ENCODE results near the gene PLEKHH2. TPM values are rescaled to one million over a fixed set of nuclear protein-coding genes. Genes with fewer than 3 reads are reported as not detected.
A peak's percentile ranks its signal among the peaks of the same experiment; 100 is the strongest.

The PLEKHH2 gene
- polyA plus RNA-seq, 1 of the 3 experiments (the other 2 are of a cell fraction): 1.9 TPM

DNA sequence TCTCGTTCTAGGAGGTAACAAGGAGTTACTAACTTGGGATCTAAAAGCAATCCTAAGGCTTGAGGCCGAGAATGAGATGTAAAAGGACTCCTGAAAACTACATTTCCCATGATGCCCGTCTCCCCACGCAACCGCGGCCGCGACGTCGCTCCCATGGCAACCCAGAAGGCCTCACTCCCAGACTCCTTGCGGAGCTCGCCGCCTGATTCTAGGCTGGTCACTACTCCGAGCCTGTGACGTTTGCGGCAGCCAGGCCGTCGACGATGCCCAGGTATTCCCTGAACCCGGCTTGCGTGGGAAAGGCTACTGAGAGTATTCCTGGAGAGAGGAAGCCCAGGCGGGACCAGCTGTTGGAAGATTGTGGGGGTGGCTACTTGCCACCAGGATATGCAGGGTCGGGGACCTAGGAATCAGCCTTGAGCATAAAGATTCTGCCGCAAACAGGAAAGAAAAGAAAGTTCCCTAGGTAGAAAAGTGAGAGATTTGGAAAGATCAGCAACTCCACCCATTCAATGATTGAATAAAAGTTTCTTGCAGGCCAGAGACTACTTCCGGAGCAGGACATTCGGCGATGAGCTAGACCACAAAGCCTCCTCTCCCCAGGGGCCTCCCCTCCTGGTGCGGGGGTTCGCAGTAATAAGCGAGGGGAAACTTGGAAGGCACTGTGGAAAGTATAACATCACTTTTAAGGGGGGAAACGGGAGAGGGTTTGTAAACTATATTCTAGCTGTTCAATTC is 137.0 kb downstream of the PLEKHH2 start, which contains the start of gene DYNC2LI1 (continued):
- TF ChIP-seq, protein P1, sequence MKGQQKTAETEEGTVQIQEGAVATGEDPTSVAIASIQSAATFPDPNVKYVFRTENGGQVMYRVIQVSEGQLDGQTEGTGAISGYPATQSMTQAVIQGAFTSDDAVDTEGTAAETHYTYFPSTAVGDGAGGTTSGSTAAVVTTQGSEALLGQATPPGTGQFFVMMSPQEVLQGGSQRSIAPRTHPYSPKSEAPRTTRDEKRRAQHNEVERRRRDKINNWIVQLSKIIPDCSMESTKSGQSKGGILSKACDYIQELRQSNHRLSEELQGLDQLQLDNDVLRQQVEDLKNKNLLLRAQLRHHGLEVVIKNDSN (IDR thresholded peaks at IDR 0.05; ENCODE audit: borderline replicate concordance, low read depth): no peak
- TF ChIP-seq MEF2A (IDR thresholded peaks at IDR 0.05; ENCODE audit: borderline replicate concordance, low read depth) (no peak), USF2 (IDR thresholded peaks at IDR 0.05; ENCODE audit: borderline replicate concordance, low read depth, low read length) (no peak), ELF1 (IDR thresholded peaks at IDR 0.05) (peak; percentile 42), EZH2phosphoT487 (IDR thresholded peaks at IDR 0.05; ENCODE audit: borderline replicate concordance, low read depth) (no peak), FOXJ3 (CRISPR knock-in tag; IDR thresholded peaks at IDR 0.05) (no peak), RXRA (IDR thresholded peaks at IDR 0.05; ENCODE audit: borderline replicate concordance, low read depth) (no peak), TEAD4 (IDR thresholded peaks at IDR 0.05; ENCODE audit: borderline replicate concordance, insufficient read depth) (no peak), JUND (IDR thresholded peaks at IDR 0.05) (no peak), SIN3A (IDR thresholded peaks at IDR 0.05; ENCODE audit: borderline replicate concordance, low read depth, low read length) (peak; percentile 92), GABPA (IDR thresholded peaks at IDR 0.05; ENCODE audit: low read depth) (peak; percentile 58)

GRCh38 chr2:43774617-43775016 is 137.6 kb downstream of the PLEKHH2 start:
- H3K9me2 ChIP-seq: no peaks in the 10 kb centered on the region
- peaks cover 3 to 4% of the 10 kb centered on the region in 2 experiments; a peak in 2 of 4 replicates for H3K4me1 ChIP-seq (ENCODE audit: control insufficient read depth in 1 of 2, insufficient read depth in 2 of 2, low read depth in 1 of 2, low read length in 1 of 2)
- H3K79me2 ChIP-seq (ENCODE audit: insufficient read depth): peaks cover 9% of the 10 kb centered on the region
- peak overlapping the region; percentile 86 to 87 for H3K4me3 ChIP-seq (ENCODE audit: low read depth in 2 of 2, low read length in 1 of 2)
- H2AFZ ChIP-seq (ENCODE audit: low read depth): peak overlapping the region; percentile 94
- ChIA-PET CTCF (interaction anchor here (0.9 to 1.7 kb wide), 5 partner anchors 12 to 270 kb away, joined by 3 to 6 read pairs (median 4); no protein-coding TSS in a partner anchor), POLR2A (interaction anchor here (1.0 kb wide), 1 partner anchor 138 kb away, joined by 3 read pairs; the partner anchor contains the start of gene PLEKHH2)
- peak overlapping the region; percentile 86; a peak in 2 of 4 replicates for H3K27ac ChIP-seq (ENCODE audit: low read depth in 2 of 2, low read length in 1 of 2)
- H3K36me3 ChIP-seq (replicated peaks in 1 of 2; ENCODE audit: control insufficient read depth in 1 of 2, insufficient read depth in 2 of 2, low read length in 1 of 2): peaks cover 8 to 13% of the 10 kb centered on the region in 2 experiments
- peak; percentile 14 for DNase-seq
- H3K27me3 ChIP-seq (ENCODE audit: insufficient read depth): no peaks in the 10 kb centered on the region
- peak overlapping the region; percentile 81 for H3K9ac ChIP-seq
- H3F3A ChIP-seq (replicated peaks; ENCODE audit: insufficient read depth): peaks cover 4% of the 10 kb centered on the region
- no peaks in the 10 kb centered on the region for H4K20me1 ChIP-seq (ENCODE audit: insufficient read depth)
- H3K9me3 ChIP-seq: no peaks in the 10 kb centered on the region
- WGBS (ENCODE audit: low lambda C conversion rate): 38% methylated on average over 7 of the region's 7 CpGs
- TF ChIP-seq, protein P2, sequence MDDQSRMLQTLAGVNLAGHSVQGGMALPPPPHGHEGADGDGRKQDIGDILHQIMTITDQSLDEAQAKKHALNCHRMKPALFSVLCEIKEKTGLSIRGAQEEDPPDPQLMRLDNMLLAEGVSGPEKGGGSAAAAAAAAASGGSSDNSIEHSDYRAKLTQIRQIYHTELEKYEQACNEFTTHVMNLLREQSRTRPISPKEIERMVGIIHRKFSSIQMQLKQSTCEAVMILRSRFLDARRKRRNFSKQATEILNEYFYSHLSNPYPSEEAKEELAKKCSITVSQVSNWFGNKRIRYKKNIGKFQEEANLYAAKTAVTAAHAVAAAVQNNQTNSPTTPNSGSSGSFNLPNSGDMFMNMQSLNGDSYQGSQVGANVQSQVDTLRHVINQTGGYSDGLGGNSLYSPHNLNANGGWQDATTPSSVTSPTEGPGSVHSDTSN (IDR thresholded peaks at IDR 0.05): no peak
- TF ChIP-seq RXRA (IDR thresholded peaks at IDR 0.05; ENCODE audit: borderline replicate concordance, low read depth) (no peak), MAX (IDR thresholded peaks at IDR 0.05; ENCODE audit: low read depth) (no peak), FOXM1 (IDR thresholded peaks at IDR 0.05; ENCODE audit: low read depth) (no peak), GATA2 (CRISPR knock-in tag; IDR thresholded peaks at IDR 0.05) (no peak), TCF12 (IDR thresholded peaks at IDR 0.05) (no peak), RAD21 (IDR thresholded peaks at IDR 0.05; ENCODE audit: low read length) (no peak), FOXJ3 (CRISPR knock-in tag; IDR thresholded peaks at IDR 0.05) (no peak), ZBTB33 (IDR thresholded peaks at IDR 0.05; ENCODE audit: borderline replicate concordance, low read depth) (no peak), RCOR1 (IDR thresholded peaks at IDR 0.05; ENCODE audit: low read length) (no peak), CTCF (IDR thresholded peaks at IDR 0.05) (no peak), ELF1 (IDR thresholded peaks at IDR 0.05) (no peak), EP300 (IDR thresholded peaks at IDR 0.05; ENCODE audit: borderline replicate concordance in 1 of 2, low read depth in 1 of 2, low read length in 1 of 2) (no peak), FOSL2 (IDR thresholded peaks at IDR 0.05; ENCODE audit: borderline replicate concordance, low read depth) (no peak), YY1 (IDR thresholded peaks at IDR 0.05; ENCODE audit: low read depth) (no peak), POLR2AphosphoS5 (IDR thresholded peaks at IDR 0.05; ENCODE audit: low read depth, low read length) (no peak)
- TF ChIP-seq, protein P1 (IDR thresholded peaks at IDR 0.05; ENCODE audit: borderline replicate concordance, low read depth): no peak
- H3K4me2 ChIP-seq: peak overlapping the region; percentile 79
